ENCODE measurements around the gene PDLIM7.

- no peak for TF ChIP-seq ELF4 (IDR thresholded peaks at IDR 0.05)
- no peak for TF ChIP-seq SP1 (IDR thresholded peaks at IDR 0.05)
- TF ChIP-seq NFRKB (IDR thresholded peaks at IDR 0.05), result no peak
- TF ChIP-seq FOXA1 (IDR thresholded peaks at IDR 0.05), result no peak
- TF ChIP-seq SUZ12 (IDR thresholded peaks at IDR 0.05), result no peak
- TF ChIP-seq PKNOX1 (IDR thresholded peaks at IDR 0.05), result no peak
- no peak for TF ChIP-seq ZNF384 (IDR thresholded peaks at IDR 0.05)
- no peak for TF ChIP-seq FOXM1 (IDR thresholded peaks at IDR 0.05; ENCODE audit: borderline replicate concordance)
- no peak for TF ChIP-seq BHLHE40 (IDR thresholded peaks at IDR 0.05; ENCODE audit: borderline replicate concordance)
- no peak for TF ChIP-seq FOXK2 (IDR thresholded peaks at IDR 0.05)
- TF ChIP-seq TARDBP (IDR thresholded peaks at IDR 0.05), result no peak
- TF ChIP-seq HDGF (IDR thresholded peaks at IDR 0.05; ENCODE audit: borderline replicate concordance), result no peak
- no peak for TF ChIP-seq CTBP1 (IDR thresholded peaks at IDR 0.05; ENCODE audit: borderline replicate concordance)
- no peak for TF ChIP-seq L3MBTL2 (conservative IDR thresholded peaks at IDR 0.05)
Measured at GRCh38 chr5:177487975-177488374, 9.4 kb downstream of the PDLIM7 start.

All from HEK293T (cell line).